HG03196 (cell line): ENCODE data around the gene IMMP2L.
A peak's percentile ranks its signal among the peaks of the same experiment; 100 is the strongest.
"Not testable (repeated sequence)": the region's sequence is repeated elsewhere in the genome, so short reads cannot be mapped to it uniquely, and the experiment has no call there.

Experiments
- ATAC-seq: cut with Tn5 transposase; IDR thresholded peaks from one replicate; pipeline ENCODE4 v1.9.1; 2021; ENCODE audit not compliant: unreplicated experiment

The IMMP2L gene

GRCh38 chr7:111352319-111352718 lies 210.0 kb downstream of the IMMP2L start:
- ATAC-seq: no peak

GRCh38 chr7:111346219-111346618 lies 216.1 kb downstream of the IMMP2L start:
- no peak for ATAC-seq

- ATAC-seq: no peak
These were observed 219.3 kb downstream of the IMMP2L start for GRCh38 chr7:111343017-111343416.

- ATAC-seq: no peak
These were observed 223.3 kb downstream of the IMMP2L start for GRCh38 chr7:111339006-111339405.

GRCh38 chr7:111333010-111333409 lies 229.3 kb downstream of the IMMP2L start:
- no peak for ATAC-seq

- ATAC-seq: no peak
These were observed 232.1 kb downstream of the IMMP2L start for GRCh38 chr7:111330235-111330523.

GRCh38 chr7:111329367-111330234 lies 232.7 kb downstream of the IMMP2L start:
- no peak for ATAC-seq

- no peak for ATAC-seq
These were observed 233.8 kb downstream of the IMMP2L start for GRCh38 chr7:111328487-111328886.

GRCh38 chr7:111324776-111325175 lies 237.5 kb downstream of the IMMP2L start:
- no peak for ATAC-seq

- peak; percentile 58 for ATAC-seq
These were observed 238.1 kb downstream of the IMMP2L start for GRCh38 chr7:111324228-111324627.

- ATAC-seq: not testable (repeated sequence)
These were observed 238.6 kb downstream of the IMMP2L start for GRCh38 chr7:111323670-111324069.

- ATAC-seq: no peak
These were observed 242.2 kb downstream of the IMMP2L start for GRCh38 chr7:111320133-111320532.

- ATAC-seq: no peak
These were observed 249.3 kb downstream of the IMMP2L start for GRCh38 chr7:111312966-111313365.

GRCh38 chr7:111308691-111309090 lies 253.6 kb downstream of the IMMP2L start:
- ATAC-seq: no peak

GRCh38 chr7:111301891-111302290 lies 260.4 kb downstream of the IMMP2L start:
- ATAC-seq: no peak

GRCh38 chr7:111294494-111294893 lies 267.8 kb downstream of the IMMP2L start:
- ATAC-seq: no peak

GRCh38 chr7:111292026-111292470 lies 270.2 kb downstream of the IMMP2L start:
- no peak for ATAC-seq

- no peak for ATAC-seq
These were observed 271.3 kb downstream of the IMMP2L start for GRCh38 chr7:111290982-111291381.

GRCh38 chr7:111290419-111290818 lies 271.9 kb downstream of the IMMP2L start:
- ATAC-seq: no peak

- not testable (repeated sequence) for ATAC-seq
These were observed 273.9 kb downstream of the IMMP2L start for GRCh38 chr7:111288441-111288840.

GRCh38 chr7:111282626-111283025 lies 279.7 kb downstream of the IMMP2L start:
- ATAC-seq: no peak

- no peak for ATAC-seq
These were observed 287.4 kb downstream of the IMMP2L start for GRCh38 chr7:111274857-111275256.

- ATAC-seq: no peak
These were observed 290.2 kb downstream of the IMMP2L start for GRCh38 chr7:111272092-111272491.
